H9 (cell line): ENCODE measurements around the gene RAB11A. TPM values are rescaled to one million over a fixed set of nuclear protein-coding genes. Genes with fewer than 3 reads are reported as not detected.
"Not testable (repeated sequence)": the region's sequence is repeated elsewhere in the genome, so short reads cannot be mapped to it uniquely, and the experiment has no call there.

Experiments
- DNase-seq: peaks from one replicate; pipeline ENCODE4 v3.0.0-alpha.2; 2017
- H2AFZ ChIP-seq: one replicate; pipeline ENCODE4 v1.6.1; 2013; ENCODE audit warnings: mild to moderate bottlenecking, low read length, control low read depth, moderate library complexity
- H2AK5ac ChIP-seq: 2 replicates; pipeline ENCODE4 v1.6.1; 2013; ENCODE audit warnings: low read length, control low read depth, mixed read lengths; ENCODE audit not compliant: insufficient read length
- H2BK120ac ChIP-seq: one replicate; pipeline ENCODE4 v1.6.1; 2013; ENCODE audit warnings: low read depth, mild to moderate bottlenecking, low read length, control low read depth, inconsistent platforms; ENCODE audit not compliant: poor library complexity, severe bottlenecking
- H2BK12ac ChIP-seq: 2 replicates; pipeline ENCODE4 v1.6.1; 2013; ENCODE audit warnings: low read length, control low read depth, mixed read lengths, low read depth; ENCODE audit not compliant: insufficient read length
- H2BK15ac ChIP-seq: 2 replicates; pipeline ENCODE4 v1.6.1; 2013; ENCODE audit warnings: low read depth, low read length, control low read depth
- H2BK20ac ChIP-seq: one replicate; pipeline ENCODE4 v1.6.1; 2013; ENCODE audit warnings: low read depth, mild to moderate bottlenecking, low read length, control low read depth, inconsistent platforms; ENCODE audit not compliant: poor library complexity, severe bottlenecking
- H2BK5ac ChIP-seq: 2 replicates; pipeline ENCODE4 v1.6.1; 2013; ENCODE audit warnings: low read length, control low read depth, mixed read lengths; ENCODE audit not compliant: insufficient read length
- H3K14ac ChIP-seq: 2 replicates; pipeline ENCODE4 v1.6.1; 2013; ENCODE audit warnings: low read length, control low read depth; ENCODE audit not compliant: insufficient read depth
- H3K18ac ChIP-seq: 2 replicates; pipeline ENCODE4 v1.6.1; 2013; ENCODE audit warnings: low read depth, mild to moderate bottlenecking, mixed read lengths, low read length, control low read depth; ENCODE audit not compliant: insufficient read length
- H3K23ac ChIP-seq: 2 replicates; pipeline ENCODE4 v1.6.1; 2013; ENCODE audit warnings: low read length, control low read depth, mixed read lengths, low read depth; ENCODE audit not compliant: insufficient read length
- H3K23me2 ChIP-seq: 2 replicates; pipeline ENCODE4 v1.6.1; 2013; ENCODE audit warnings: low read depth, mild to moderate bottlenecking, mixed read lengths, low read length, control low read depth; ENCODE audit not compliant: insufficient read length, poor library complexity, severe bottlenecking
- H3K27ac ChIP-seq: 2 replicates; pipeline ENCODE4 v1.5.1; 2013; ENCODE audit warnings: low read length, control low read depth, mixed read lengths, low read depth; ENCODE audit not compliant: insufficient read length
- H3K27me3 ChIP-seq: 2 replicates; pipeline ENCODE4 v1.6.1; 2013; ENCODE audit warnings: low read length, control low read depth, inconsistent platforms; ENCODE audit not compliant: insufficient read depth
- H3K4ac ChIP-seq: 2 replicates; pipeline ENCODE4 v1.6.1; 2013; ENCODE audit warnings: low read depth, mild to moderate bottlenecking, control low read depth, inconsistent platforms, low read length, moderate library complexity
- H3K4me1 ChIP-seq: 2 replicates; pipeline ENCODE4 v1.6.1; 2013; ENCODE audit warnings: low read length, control low read depth, inconsistent platforms; ENCODE audit not compliant: insufficient read depth
- H3K4me2 ChIP-seq: 2 replicates; pipeline ENCODE4 v1.6.1; 2013; ENCODE audit warnings: low read length, control low read depth, mixed read lengths; ENCODE audit not compliant: insufficient read length, insufficient read depth
- H3K56ac ChIP-seq: 2 replicates; pipeline ENCODE4 v1.6.1; 2013; ENCODE audit warnings: low read depth, mild to moderate bottlenecking, mixed read lengths, low read length, control low read depth; ENCODE audit not compliant: insufficient read length
- H3K79me1 ChIP-seq: 2 replicates; pipeline ENCODE4 v1.6.1; 2013; ENCODE audit warnings: low read depth, mild to moderate bottlenecking, moderate library complexity, low read length, control low read depth, inconsistent platforms; ENCODE audit not compliant: insufficient read depth, poor library complexity, severe bottlenecking
- H3K79me2 ChIP-seq: 2 replicates; pipeline ENCODE4 v1.6.1; 2013; ENCODE audit warnings: low read length, control low read depth, inconsistent platforms; ENCODE audit not compliant: insufficient read depth
- H3K9ac ChIP-seq: 2 replicates; pipeline ENCODE4 v1.6.1; 2013; ENCODE audit warnings: low read length, control low read depth, mixed read lengths; ENCODE audit not compliant: insufficient read length; ENCODE audit errors: extremely low read depth
- H3K9me3 ChIP-seq: one replicate; pipeline ENCODE4 v1.6.1; 2013; ENCODE audit warnings: low read depth, low read length, inconsistent platforms; ENCODE audit not compliant: control insufficient read depth
- H3T11ph ChIP-seq: one replicate; pipeline ENCODE4 v1.6.1; 2013; ENCODE audit warnings: mild to moderate bottlenecking, low read length, control low read depth, inconsistent platforms
- H4K20me1 ChIP-seq: one replicate; pipeline ENCODE4 v1.6.1; 2013; ENCODE audit not compliant: control insufficient read depth, insufficient read length, insufficient read depth
- H4K5ac ChIP-seq: 2 replicates; pipeline ENCODE4 v1.6.1; 2013; ENCODE audit warnings: low read depth, mild to moderate bottlenecking, mixed read lengths, low read length, control low read depth; ENCODE audit not compliant: insufficient read length
- H4K8ac ChIP-seq: replicated peaks from 2 replicates; pipeline ENCODE4 v1.6.1; 2013; ENCODE audit warnings: low read length, control low read depth, mixed read lengths, low read depth; ENCODE audit not compliant: insufficient read length
- H4K91ac ChIP-seq: 2 replicates; pipeline ENCODE4 v1.6.1; 2013; ENCODE audit warnings: low read depth, mild to moderate bottlenecking, moderate library complexity, mixed read lengths, low read length, control low read depth; ENCODE audit not compliant: insufficient read length
- H3K27ac Mint-ChIP-seq, 3 experiments: 2 replicates in 2 of 3; 3 replicates in 1 of 3; pipeline ENCODE4 v1.8.0; 2020 to 2021; ENCODE audit warnings: mixed read lengths in 3 of 3, mild to moderate bottlenecking in 1 of 3, moderate library complexity in 1 of 3
- H3K27me3 Mint-ChIP-seq: 2 replicates; pipeline ENCODE4 v1.8.0; 2021; ENCODE audit warnings: low read depth, mild to moderate bottlenecking, moderate library complexity, mixed read lengths
- H3K36me3 Mint-ChIP-seq, 3 experiments: 2 replicates in 2 of 3; 3 replicates in 1 of 3; pipeline ENCODE4 v1.8.0; 2020 to 2021; ENCODE audit warnings: low read depth in 3 of 3, mixed read lengths in 3 of 3; ENCODE audit not compliant: insufficient read depth in 1 of 3
- H3K4me1 Mint-ChIP-seq, 2 experiments: 2 replicates each; pipeline ENCODE4 v1.8.0; 2020; ENCODE audit warnings: mixed read lengths in 2 of 2
- H3K4me3 Mint-ChIP-seq, 2 experiments: 2 replicates in 1 of 2; 3 replicates in 1 of 2; pipeline ENCODE4 v1.8.0; 2020 to 2021; ENCODE audit warnings: mild to moderate bottlenecking in 2 of 2, mixed read lengths in 2 of 2, moderate library complexity in 1 of 2
- H3K9me3 Mint-ChIP-seq, 2 experiments: 2 replicates in 1 of 2; 3 replicates in 1 of 2; pipeline ENCODE4 v1.8.0; 2020; ENCODE audit warnings: mild to moderate bottlenecking in 2 of 2, mixed read lengths in 2 of 2, moderate library complexity in 1 of 2
- WGBS: extraction: QIAGEN DNeasy Blood & Tissue Kit; methylation state at CpG from one replicate; pipeline ENCODE4 v1.1.7; 2013; ENCODE audit warnings: missing lambda C conversion rate, low lambda C conversion rate, mixed read lengths; ENCODE audit not compliant: insufficient read length; ENCODE audit errors: extremely low coverage; 5-methylcytosine and 5-hydroxymethylcytosine counted together
- total RNA-seq: library from RNA; stranded (reverse); gene quantifications from 2 replicates; pipeline ENCODE4 v1.2.1, GENCODE V29; 2021

Gene RAB11A
- total RNA-seq, 1 experiment from 2014 or later = 217 TPM

DNA sequence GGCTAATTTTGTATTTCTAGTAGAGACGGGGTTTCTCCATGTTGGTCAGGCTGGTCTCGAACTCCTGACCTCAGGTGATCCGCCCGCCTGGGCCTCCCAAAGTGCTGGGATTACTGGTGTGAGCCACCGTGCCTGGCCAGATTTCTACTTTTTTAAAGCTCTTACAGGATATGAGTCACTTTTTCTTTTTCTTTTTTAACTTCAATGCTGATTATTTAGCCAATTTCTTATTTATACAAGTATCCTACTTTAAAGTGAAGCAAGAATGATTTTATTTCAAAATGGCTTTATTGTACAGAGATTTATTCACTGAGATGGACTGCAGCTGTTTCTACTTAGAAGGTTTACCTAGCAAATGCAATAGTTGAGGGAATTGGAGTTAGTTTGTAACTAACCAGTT, 3.3 kb downstream of the RAB11A start:
- not testable (repeated sequence) for H3K4me2 ChIP-seq, H3K27me3 ChIP-seq, H2BK15ac ChIP-seq, H3K56ac ChIP-seq, H3K9me3 ChIP-seq, H3K18ac ChIP-seq, H3K9ac ChIP-seq, DNase-seq, H3K27me3 Mint-ChIP-seq, H3K23me2 ChIP-seq, H2BK20ac ChIP-seq, H2BK120ac ChIP-seq, H3T11ph ChIP-seq, H2BK5ac ChIP-seq, H3K9me3 Mint-ChIP-seq, H3K23ac ChIP-seq, H4K5ac ChIP-seq, H3K4me3 Mint-ChIP-seq, H2AK5ac ChIP-seq, H4K8ac ChIP-seq, H2BK12ac ChIP-seq, H3K4me1 ChIP-seq, H2AFZ ChIP-seq, H3K14ac ChIP-seq, H3K27ac ChIP-seq, H3K79me1 ChIP-seq, H3K4ac ChIP-seq, H4K91ac ChIP-seq, H4K20me1 ChIP-seq
- peaks cover 13 to 15% of the 10 kb centered on the region in 2 experiments for H3K4me1 Mint-ChIP-seq
- H3K36me3 Mint-ChIP-seq = peaks cover 2 to 19% (median 12%) of the 10 kb centered on the region in 3 experiments; a peak in 5 of 7 replicates
- peak overlapping the region in 1 of 3 experiments; percentile 61; a peak in 1 of 7 replicates for H3K27ac Mint-ChIP-seq
- WGBS = no CpG with 5 or more reads among the region's 5 CpGs
- peaks cover 23% of the 10 kb centered on the region; the same call in 1 of the 2 replicates for H3K79me2 ChIP-seq
